Hepatocyte (in vitro differentiated cells): ENCODE results near the gene ARL17B. TPM values are rescaled to one million over a fixed set of nuclear protein-coding genes. Genes with fewer than 3 reads are reported as not detected.
"Not testable (repeated sequence)": the region's sequence is repeated elsewhere in the genome, so short reads cannot be mapped to it uniquely, and the experiment has no call there.

ENCODE experiments used
- DNase-seq: peaks from one replicate; pipeline ENCODE4 v3.0.0-alpha.2; 2016; ENCODE audit warnings: low spot score
- H2AFZ ChIP-seq: fragments of 200-600 bp; sonication (generic); 2 replicates; pipeline ENCODE4 v1.6.0; 2016; ENCODE audit warnings: antibody characterized with exemption, mild to moderate bottlenecking
- H3K27ac ChIP-seq: fragments of 200-600 bp; sonication (generic); 2 replicates; pipeline ENCODE4 v1.5.1; 2016; ENCODE audit warnings: mild to moderate bottlenecking
- H3K27me3 ChIP-seq: fragments of 200-600 bp; sonication (generic); 2 replicates; pipeline ENCODE4 v1.6.1; 2016
- H3K36me3 ChIP-seq: fragments of 200-600 bp; sonication (generic); replicated peaks from 2 replicates; pipeline ENCODE4 v1.5.1; 2016; ENCODE audit warnings: low read depth; ENCODE audit not compliant: insufficient read depth
- H3K4me1 ChIP-seq: fragments of 200-600 bp; sonication (generic); 2 replicates; pipeline ENCODE4 v1.5.1; 2016; ENCODE audit warnings: mild to moderate bottlenecking, moderate library complexity; ENCODE audit not compliant: insufficient read depth
- H3K4me2 ChIP-seq: fragments of 200-600 bp; sonication (generic); 2 replicates; pipeline ENCODE4 v1.6.0; 2016
- H3K4me3 ChIP-seq: fragments of 200-600 bp; sonication (generic); 2 replicates; pipeline ENCODE4 v1.5.1; 2016; ENCODE audit warnings: mild to moderate bottlenecking
- H3K79me2 ChIP-seq: fragments of 200-600 bp; sonication (generic); 2 replicates; pipeline ENCODE4 v1.6.0; 2017; ENCODE audit warnings: mild to moderate bottlenecking
- H3K9me2 ChIP-seq: fragments of 200-600 bp; sonication (generic); replicated peaks from 2 replicates; pipeline ENCODE4 v1.6.0; 2017; ENCODE audit warnings: mild to moderate bottlenecking; ENCODE audit not compliant: insufficient read depth
- H3K9me3 ChIP-seq: fragments of 200-600 bp; sonication (generic); 2 replicates; pipeline ENCODE4 v1.5.1; 2016; ENCODE audit warnings: low read depth, mild to moderate bottlenecking
- H4K20me1 ChIP-seq: fragments of 200-600 bp; sonication (generic); 2 replicates; pipeline ENCODE4 v1.6.0; 2016; ENCODE audit warnings: mild to moderate bottlenecking; ENCODE audit not compliant: insufficient read depth, poor library complexity, severe bottlenecking
- CTCF ChIP-seq: fragments of 200-600 bp; sonication (generic); IDR thresholded peaks from 2 replicates; pipeline ENCODE4 v1.5.1; 2016; ENCODE audit warnings: antibody characterized with exemption, mild to moderate bottlenecking; ENCODE audit not compliant: poor library complexity
- WGBS: methylation state at CpG from one replicate; pipeline ENCODE4 v1.1.6; 2016; ENCODE audit warnings: low lambda C conversion rate; ENCODE audit errors: missing lambda C conversion rate; 5-methylcytosine and 5-hydroxymethylcytosine counted together
- polyA plus RNA-seq: library from polyadenylated mRNA; unstranded; fragments of >200 nt; fragmentation: Nextera tagmentation; extraction: Ambion mirVana; gene quantifications from 2 replicates; pipeline ENCODE4 v1.2.1, GENCODE V29; 2016
- total RNA-seq: library from RNA; depleted of rRNA; stranded (reverse); fragments of >200 nt; gene quantifications from 2 replicates; pipeline ENCODE4 v1.2.3, GENCODE V29; 2014

The ARL17B gene
- total and polyA plus RNA-seq, 2 experiments from 2014 or later = 9.0 to 11.4 TPM

- not testable (repeated sequence) for H3K4me2 ChIP-seq, H3K9me2 ChIP-seq
Measured at GRCh38 chr17:46253722-46254121, 107.8 kb downstream of the ARL17B start.

GRCh38 chr17:46252804-46253203 lies 108.8 kb downstream of the ARL17B start:
- H2AFZ ChIP-seq, H3K4me2 ChIP-seq: not testable (repeated sequence)

More at GRCh38 chr17:46253722-46254121, 107.8 kb downstream of the ARL17B start:
- not testable (repeated sequence) for H3K9me3 ChIP-seq, H3K27ac ChIP-seq, H3K36me3 ChIP-seq, H3K27me3 ChIP-seq, H3K4me3 ChIP-seq, H2AFZ ChIP-seq, H3K4me1 ChIP-seq, H3K79me2 ChIP-seq, H4K20me1 ChIP-seq
- peak; percentile 43 for TF ChIP-seq CTCF
- 34% methylated on average over 6 of the region's 8 CpGs for WGBS
- DNase-seq = peak; percentile 65

GRCh38 chr17:46249153-46249552 lies 112.4 kb downstream of the ARL17B start:
- not testable (repeated sequence) for H3K4me2 ChIP-seq, H3K9me3 ChIP-seq, H4K20me1 ChIP-seq, H3K79me2 ChIP-seq, H3K4me3 ChIP-seq, H3K36me3 ChIP-seq, H3K27me3 ChIP-seq, H3K4me1 ChIP-seq, DNase-seq, H2AFZ ChIP-seq, H3K27ac ChIP-seq, H3K9me2 ChIP-seq
- WGBS = 90% methylated on average over 3 of the region's 3 CpGs

More at GRCh38 chr17:46252804-46253203, 108.8 kb downstream of the ARL17B start:
- H3K9me2 ChIP-seq, H3K27ac ChIP-seq, H3K79me2 ChIP-seq, H4K20me1 ChIP-seq, H3K36me3 ChIP-seq, H3K4me3 ChIP-seq, H3K27me3 ChIP-seq, DNase-seq, H3K9me3 ChIP-seq, H3K4me1 ChIP-seq: not testable (repeated sequence)
- WGBS = 94% methylated on average over 5 of the region's 31 CpGs

GRCh38 chr17:46244949-46245768 lies 116.4 kb downstream of the ARL17B start:
- not testable (repeated sequence) for H2AFZ ChIP-seq, H3K4me2 ChIP-seq, H3K9me2 ChIP-seq, H3K9me3 ChIP-seq, DNase-seq, H3K27ac ChIP-seq, H3K36me3 ChIP-seq, H3K4me3 ChIP-seq, H3K27me3 ChIP-seq, H3K4me1 ChIP-seq, H3K79me2 ChIP-seq, H4K20me1 ChIP-seq
- WGBS = 84% methylated on average over 3 of the region's 14 CpGs

GRCh38 chr17:46244339-46244913 lies 117.1 kb downstream of the ARL17B start:
- not testable (repeated sequence) for H2AFZ ChIP-seq, H4K20me1 ChIP-seq, H3K27me3 ChIP-seq, H3K9me2 ChIP-seq, H3K79me2 ChIP-seq, H3K36me3 ChIP-seq, DNase-seq, H3K9me3 ChIP-seq, H3K27ac ChIP-seq, H3K4me1 ChIP-seq, H3K4me3 ChIP-seq, H3K4me2 ChIP-seq
- WGBS = 100% methylated on average over 4 of the region's 27 CpGs

GRCh38 chr17:46243928-46244327 lies 117.6 kb downstream of the ARL17B start:
- not testable (repeated sequence) for H3K4me3 ChIP-seq, H3K9me2 ChIP-seq, H4K20me1 ChIP-seq, H3K4me2 ChIP-seq, H3K9me3 ChIP-seq, H3K79me2 ChIP-seq, H2AFZ ChIP-seq, DNase-seq, H3K4me1 ChIP-seq, H3K27ac ChIP-seq, H3K36me3 ChIP-seq, H3K27me3 ChIP-seq
- WGBS = 84% methylated on average over 14 of the region's 23 CpGs

- not testable (repeated sequence) for H3K4me1 ChIP-seq, H3K27me3 ChIP-seq, H4K20me1 ChIP-seq, H3K9me2 ChIP-seq, H3K27ac ChIP-seq, H3K36me3 ChIP-seq, H3K79me2 ChIP-seq, H2AFZ ChIP-seq, H3K4me3 ChIP-seq, DNase-seq, H3K9me3 ChIP-seq, H3K4me2 ChIP-seq
- no CpG with 5 or more reads among the region's 38 CpGs for WGBS
Measured at GRCh38 chr17:46243505-46243904, 118.1 kb downstream of the ARL17B start.

GRCh38 chr17:46231359-46231758 lies 130.2 kb downstream of the ARL17B start:
- H3K79me2 ChIP-seq, H3K9me3 ChIP-seq, H4K20me1 ChIP-seq, H2AFZ ChIP-seq, H3K36me3 ChIP-seq, H3K4me3 ChIP-seq, H3K4me1 ChIP-seq, H3K27ac ChIP-seq, DNase-seq, H3K9me2 ChIP-seq, H3K4me2 ChIP-seq, H3K27me3 ChIP-seq: not testable (repeated sequence)
- WGBS = 60% methylated on average over 6 of the region's 8 CpGs
